Measurements from ENCODE around the gene AFDN. TPM values are rescaled to one million over a fixed set of nuclear protein-coding genes. Genes with fewer than 3 reads are reported as not detected.
"Not testable (repeated sequence)": the region's sequence is repeated elsewhere in the genome, so short reads cannot be mapped to it uniquely, and the experiment has no call there.

The AFDN gene
- total RNA-seq, 1 donor from 2014 or later = 102 TPM

GRCh38 chr6:168001029-168001332, 174.3 kb downstream of the AFDN start:
- TF ChIP-seq CTCF (IDR thresholded peaks at IDR 0.05) = no peak
- Histone ChIP-seq H3K4me3 (no peak overlapping the region), H3K27me3 (no peaks in the 10 kb centered on the region), H3K36me3 (no peaks in the 10 kb centered on the region), H3K9me3 (no peaks in the 10 kb centered on the region), H3K27ac (no peak overlapping the region), H3K4me1 (no peaks in the 10 kb centered on the region)
- no peak for DNase-seq (ENCODE audit: low spot score in 2 of 2)
- intact Hi-C loops (cut with DNase I) = no loop called here

DNA sequence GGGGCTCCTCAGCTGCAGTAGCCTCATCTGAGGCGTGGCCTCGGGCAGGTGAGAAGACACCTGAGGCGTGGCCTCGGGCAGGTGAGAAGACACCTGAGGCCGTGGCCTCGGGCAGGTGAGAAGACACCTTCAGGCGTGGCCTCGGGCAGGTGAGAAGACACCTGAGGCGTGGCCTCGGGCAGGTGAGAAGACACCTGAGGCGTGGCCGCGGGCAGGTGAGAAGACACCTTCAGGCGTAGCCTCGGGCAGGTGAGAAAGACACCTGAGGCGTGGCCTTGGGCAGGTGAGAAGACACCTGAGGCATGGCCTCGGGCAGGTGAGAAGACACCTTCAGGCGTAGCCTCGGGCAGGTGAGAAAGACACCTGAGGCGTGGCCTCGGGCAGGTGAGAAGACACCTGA, 174.8 kb downstream of the AFDN start:
- H3K27me3 ChIP-seq; intact Hi-C loops (cut with DNase I); DNase-seq (ENCODE audit: low spot score in 2 of 2): not testable (repeated sequence)

GRCh38 chr6:168002804-168003203, 176.1 kb downstream of the AFDN start:
- Histone ChIP-seq H3K4me3 (no peak overlapping the region), H3K36me3 (no peaks in the 10 kb centered on the region), H3K4me1 (no peaks in the 10 kb centered on the region), H3K27me3 (no peaks in the 10 kb centered on the region), H3K27ac (no peak overlapping the region), H3K9me3 (peaks cover 0 to under 1% of the 10 kb centered on the region in 2 donors)
- DNase-seq (ENCODE audit: low spot score in 2 of 2) = no peak
- no peak for TF ChIP-seq CTCF (IDR thresholded peaks at IDR 0.05)
- intact Hi-C loops (cut with DNase I) = no loop called here

More for the DNA sequence above, 174.8 kb downstream of the AFDN start:
- not testable (repeated sequence) for H3K4me3 ChIP-seq, H3K27ac ChIP-seq, H3K9me3 ChIP-seq, H3K36me3 ChIP-seq, H3K4me1 ChIP-seq

DNA sequence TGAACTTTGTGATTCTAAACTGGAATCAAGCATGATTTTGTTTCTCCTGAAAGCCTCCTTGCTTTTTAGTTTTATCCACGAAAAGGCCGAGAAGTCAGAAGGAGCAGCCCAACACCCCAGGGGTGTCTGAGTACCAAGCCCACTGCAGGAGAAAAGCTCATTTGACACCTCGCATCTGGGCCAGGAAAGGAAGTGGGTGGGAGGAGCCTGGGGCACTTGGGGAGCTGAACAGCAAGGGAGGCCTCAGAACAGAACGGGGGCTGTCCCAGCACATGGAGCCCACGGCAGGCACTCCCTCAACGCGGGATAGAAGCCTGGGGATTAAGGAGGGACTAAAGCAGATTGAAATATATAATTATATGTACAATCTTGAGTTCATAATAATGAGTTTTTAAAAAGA, 177.3 kb downstream of the AFDN start:
- no peak overlapping the region for H3K4me3 ChIP-seq
- H3K27ac ChIP-seq = no peak overlapping the region
- intact Hi-C loops (cut with DNase I) = no loop called here
- no peaks in the 10 kb centered on the region for H3K4me1 ChIP-seq
- no peaks in the 10 kb centered on the region for H3K36me3 ChIP-seq
- TF ChIP-seq CTCF (IDR thresholded peaks at IDR 0.05) = no peak
- H3K9me3 ChIP-seq = peaks cover 0 to 8% of the 10 kb centered on the region in 2 donors
- no peak for DNase-seq (ENCODE audit: low spot score in 2 of 2)
- H3K27me3 ChIP-seq = no peaks in the 10 kb centered on the region

DNA sequence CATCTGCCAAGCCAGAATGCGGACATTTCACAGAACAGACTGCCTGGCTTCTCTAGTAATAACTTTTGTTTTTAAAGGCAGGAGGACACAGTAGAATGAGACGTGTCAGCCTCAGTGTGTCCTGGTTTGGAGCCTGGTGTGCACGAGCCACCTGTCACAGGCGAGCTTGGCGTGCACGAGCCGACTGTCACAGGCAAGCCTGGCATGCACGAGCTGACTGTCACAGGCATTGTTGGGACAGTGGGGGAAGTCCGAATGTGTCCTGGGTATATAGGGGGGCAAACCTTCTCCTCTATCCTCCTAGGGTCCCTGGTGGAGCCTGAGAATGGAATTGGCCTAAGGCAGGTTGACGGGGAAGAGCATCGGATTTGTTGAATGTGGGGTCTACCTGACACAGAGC, 178.2 kb downstream of the AFDN start:
- no peak for DNase-seq (ENCODE audit: low spot score in 2 of 2)

DNA sequence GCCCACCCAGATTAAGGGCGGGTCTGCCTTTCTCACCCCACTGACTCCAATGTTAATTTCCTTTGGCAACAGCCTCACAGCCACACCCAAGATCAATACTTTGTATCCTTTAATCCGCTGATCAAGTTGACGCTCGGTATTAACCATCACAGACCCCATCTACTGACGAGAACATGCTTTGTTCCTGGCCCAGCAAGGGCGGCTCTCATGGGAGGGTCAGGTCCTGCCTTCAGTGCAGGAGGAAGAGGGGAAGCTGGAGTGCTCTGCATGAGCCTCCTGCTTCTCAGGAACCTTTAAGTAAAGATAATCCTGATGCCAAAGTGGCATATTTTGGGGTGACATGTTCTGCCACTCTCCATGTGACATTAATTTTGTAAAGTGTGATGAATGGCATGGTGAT, 179.1 kb downstream of the AFDN start:
- H3K36me3 ChIP-seq = no peaks in the 10 kb centered on the region
- intact Hi-C loops (cut with DNase I) = no loop called here
- no peak for TF ChIP-seq CTCF (IDR thresholded peaks at IDR 0.05)
- no peak overlapping the region for H3K27ac ChIP-seq
- H3K9me3 ChIP-seq = peaks cover 0 to 11% of the 10 kb centered on the region in 2 donors
- H3K27me3 ChIP-seq = no peaks in the 10 kb centered on the region
- no peaks in the 10 kb centered on the region for H3K4me1 ChIP-seq
- no peak for DNase-seq (ENCODE audit: low spot score in 2 of 2)
- no peak overlapping the region for H3K4me3 ChIP-seq

More for the DNA sequence above, 178.2 kb downstream of the AFDN start:
- no peaks in the 10 kb centered on the region for H3K27me3 ChIP-seq
- H3K4me1 ChIP-seq = no peaks in the 10 kb centered on the region
- no peak overlapping the region for H3K27ac ChIP-seq
- TF ChIP-seq CTCF (IDR thresholded peaks at IDR 0.05) = no peak
- intact Hi-C loops (cut with DNase I) = no loop called here
- H3K36me3 ChIP-seq = no peaks in the 10 kb centered on the region
- no peak overlapping the region for H3K4me3 ChIP-seq
- H3K9me3 ChIP-seq = peaks cover 0 to 8% of the 10 kb centered on the region in 2 donors

Data from ascending aorta (tissue), 2 donors.